DMS153 treated with DMSO at 0.1 percent for 48 hours (cell line): ENCODE measurements around the gene BRIP1.

Source experiments
- DNase-seq: peaks from one replicate; lab custom pipeline; 2025; ENCODE audit not compliant: unreplicated experiment; lab: John Stamatoyannopoulos, UW

Gene BRIP1

GRCh38 chr17:61638087-61638486 is 225.2 kb downstream of the BRIP1 start:
- no peak for DNase-seq

- peak; percentile 55 for DNase-seq
Observed at GRCh38 chr17:61635913-61636432, 227.4 kb downstream of the BRIP1 start.

GRCh38 chr17:61634942-61635538 is 228.3 kb downstream of the BRIP1 start:
- no peak for DNase-seq

- no peak for DNase-seq
Observed at GRCh38 chr17:61634011-61634539, 229.3 kb downstream of the BRIP1 start.

GRCh38 chr17:61632826-61633225 is 230.5 kb downstream of the BRIP1 start:
- DNase-seq: no peak

GRCh38 chr17:61631800-61632199 is 231.5 kb downstream of the BRIP1 start:
- DNase-seq: no peak
